Upper lobe of left lung (tissue), 4 donors: ENCODE results near the gene WNT8B.

ENCODE experiments used
- EP300 ChIP-seq, 4 donors: sonication (generic); formaldehyde crosslinking; IDR thresholded peaks; one replicate each; pipeline ENCODE4 v1.5.1; 2017; ENCODE audit warnings: antibody characterized with exemption in 4 of 4, control low read depth in 2 of 4
- POLR2AphosphoS5 ChIP-seq, 2 donors: sonication (generic); formaldehyde crosslinking; IDR thresholded peaks; one replicate each; pipeline ENCODE4 v1.5.1; 2017; ENCODE audit warnings: antibody characterized with exemption in 2 of 2
- TF ChIP-seq, protein P1 (sequence below), 6 experiments: fragments of 450-650 bp in 4 of 6; fragments of 200-600 bp in 2 of 6; sonication (generic) in 2 of 6; IDR thresholded peaks; one replicate each; pipeline ENCODE4 v1.5.1; 2016 to 2019; ENCODE audit warnings: antibody characterized with exemption in 6 of 6

DNA sequence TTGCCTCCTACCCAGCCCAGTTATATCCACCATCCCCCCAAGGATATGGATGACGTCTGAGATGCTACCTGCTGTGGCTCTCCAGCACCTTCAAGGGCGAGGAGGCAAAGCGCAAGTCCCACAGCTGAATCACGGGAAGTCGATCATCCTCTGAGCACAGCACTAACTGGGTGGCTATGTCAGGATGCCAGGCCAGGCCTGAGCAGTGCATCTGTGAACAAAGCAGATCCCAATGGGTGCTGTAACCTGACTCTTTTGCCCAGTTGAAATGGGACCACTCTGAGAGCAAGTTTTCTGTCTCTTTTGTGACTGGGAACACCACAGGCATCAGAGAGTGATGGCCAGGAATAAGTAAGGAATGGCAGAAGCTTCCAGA lies 44.5 kb downstream of the WNT8B start:
- TF ChIP-seq, protein P1, sequence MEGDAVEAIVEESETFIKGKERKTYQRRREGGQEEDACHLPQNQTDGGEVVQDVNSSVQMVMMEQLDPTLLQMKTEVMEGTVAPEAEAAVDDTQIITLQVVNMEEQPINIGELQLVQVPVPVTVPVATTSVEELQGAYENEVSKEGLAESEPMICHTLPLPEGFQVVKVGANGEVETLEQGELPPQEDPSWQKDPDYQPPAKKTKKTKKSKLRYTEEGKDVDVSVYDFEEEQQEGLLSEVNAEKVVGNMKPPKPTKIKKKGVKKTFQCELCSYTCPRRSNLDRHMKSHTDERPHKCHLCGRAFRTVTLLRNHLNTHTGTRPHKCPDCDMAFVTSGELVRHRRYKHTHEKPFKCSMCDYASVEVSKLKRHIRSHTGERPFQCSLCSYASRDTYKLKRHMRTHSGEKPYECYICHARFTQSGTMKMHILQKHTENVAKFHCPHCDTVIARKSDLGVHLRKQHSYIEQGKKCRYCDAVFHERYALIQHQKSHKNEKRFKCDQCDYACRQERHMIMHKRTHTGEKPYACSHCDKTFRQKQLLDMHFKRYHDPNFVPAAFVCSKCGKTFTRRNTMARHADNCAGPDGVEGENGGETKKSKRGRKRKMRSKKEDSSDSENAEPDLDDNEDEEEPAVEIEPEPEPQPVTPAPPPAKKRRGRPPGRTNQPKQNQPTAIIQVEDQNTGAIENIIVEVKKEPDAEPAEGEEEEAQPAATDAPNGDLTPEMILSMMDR (IDR thresholded peaks at IDR 0.05): no peak
- TF ChIP-seq POLR2AphosphoS5 (IDR thresholded peaks at IDR 0.05) (no peak), EP300 (IDR thresholded peaks at IDR 0.05) (no peak)
